Natural killer cell (primary cell): ENCODE data around the gene RTN4IP1. TPM values are rescaled to one million over a fixed set of nuclear protein-coding genes. Genes with fewer than 3 reads are reported as not detected.
"Not testable (repeated sequence)": the region's sequence is repeated elsewhere in the genome, so short reads cannot be mapped to it uniquely, and the experiment has no call there.

Source experiments
- ATAC-seq, 3 donors: fragments of 150-1000 bp in 2 of 3; fragments of 200-7000 bp in 1 of 3; cut with Tn5 transposase; 1 replicate in 1 of 3; 2 replicates in 2 of 3; pipeline ENCODE4 v1.10.0; 2021; ENCODE audit warnings: mild to moderate bottlenecking in 2 of 3, moderate library complexity in 2 of 3
- DNase-seq, 2 donors: peaks; one replicate each; pipeline versions ENCODE4 v3.0.0 to v3.0.0-alpha.2; 2013 to 2021; ENCODE audit warnings: mixed read lengths in 1 of 2
- H3K27ac ChIP-seq: one replicate; pipeline ENCODE4 v1.5.1; 2013; ENCODE audit warnings: mild to moderate bottlenecking, low read length
- H3K27me3 ChIP-seq: one replicate; pipeline ENCODE4 v1.6.1; 2013; ENCODE audit warnings: low read length; ENCODE audit not compliant: control insufficient read depth, insufficient read depth
- H3K36me3 ChIP-seq: one replicate; pipeline ENCODE4 v1.6.1; 2013; ENCODE audit warnings: low read length; ENCODE audit not compliant: control insufficient read depth, insufficient read depth
- H3K4me1 ChIP-seq: one replicate; pipeline ENCODE4 v1.6.1; 2013; ENCODE audit warnings: low read length; ENCODE audit not compliant: control insufficient read depth, insufficient read depth
- H3K4me3 ChIP-seq: one replicate; pipeline ENCODE4 v1.5.1; 2013; ENCODE audit warnings: low read length
- H3K9me3 ChIP-seq: one replicate; pipeline ENCODE4 v1.6.1; 2013; ENCODE audit warnings: low read length; ENCODE audit not compliant: control insufficient read depth, insufficient read depth
- H3K27ac Mint-ChIP-seq, 2 donors: one replicate each; pipeline ENCODE4 v1.8.0; 2022; ENCODE audit warnings: mild to moderate bottlenecking in 2 of 2, mixed read lengths in 2 of 2, moderate library complexity in 1 of 2
- H3K27me3 Mint-ChIP-seq, 2 donors: one replicate each; pipeline ENCODE4 v1.8.0; 2022; ENCODE audit warnings: low read depth in 2 of 2, mixed read lengths in 2 of 2
- H3K36me3 Mint-ChIP-seq: one replicate; pipeline ENCODE4 v1.8.0; 2022; ENCODE audit warnings: mixed read lengths
- H3K4me1 Mint-ChIP-seq, 2 donors: one replicate each; pipeline ENCODE4 v1.8.0; 2022; ENCODE audit warnings: mixed read lengths in 2 of 2
- H3K4me3 Mint-ChIP-seq: one replicate; pipeline ENCODE4 v1.8.0; 2022; ENCODE audit warnings: mild to moderate bottlenecking, moderate library complexity, mixed read lengths
- H3K9me3 Mint-ChIP-seq, 2 donors: one replicate each; pipeline ENCODE4 v1.8.0; 2022; ENCODE audit warnings: mixed read lengths in 2 of 2
- WGBS: methylation state at CpG from one replicate; pipeline ENCODE4 v1.1.7; 2013; ENCODE audit warnings: missing lambda C conversion rate; ENCODE audit not compliant: insufficient coverage; 5-methylcytosine and 5-hydroxymethylcytosine counted together
- intact Hi-C: fragments of 100-400 bp; cut with micrococcal nuclease; formaldehyde crosslinking; loops from one replicate; pipeline ENCODE4 v1.14.2; 2022
- total RNA-seq, 4 donors: library from RNA; stranded (reverse); fragments of 120-200 nt in 1 of 4; gene quantifications; one replicate each; pipeline versions ENCODE4 v1.2.3 to v1.2.4, GENCODE V29; 2013 to 2022
- TF ChIP-seq, protein P1 (sequence below): fragments of 200-600 bp; IDR thresholded peaks from one replicate; pipeline ENCODE4 v1.8.0; 2022; ENCODE audit warnings: antibody characterized with exemption

Gene RTN4IP1
- total RNA-seq, 3 donors from 2014 or later (not counting 1 experiment from before 2014, with no cell fraction given): 2.9 to 5.5 (median 5.0) TPM

DNA sequence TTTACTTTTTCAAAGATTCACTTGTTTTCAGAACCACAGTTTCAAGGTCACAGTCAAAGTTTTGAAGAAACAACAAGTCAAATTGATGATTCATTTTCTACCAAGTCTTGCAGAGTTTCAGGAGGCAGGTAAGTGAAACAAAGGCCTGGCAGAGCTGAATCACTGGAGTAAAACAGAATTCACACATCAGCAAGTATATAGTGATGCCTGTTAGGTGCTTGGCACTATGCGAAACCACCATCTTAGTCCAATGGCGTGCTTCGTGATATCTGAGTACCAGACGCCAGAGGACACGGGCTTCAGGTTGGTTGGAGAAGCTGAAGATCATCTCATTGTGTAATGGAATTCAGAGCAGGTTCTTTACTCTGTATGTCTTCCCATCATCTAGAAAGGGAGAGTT is 75.9 kb downstream of the RTN4IP1 start:
- Histone ChIP-seq H3K36me3 (peaks cover 59% of the 10 kb centered on the region), H3K4me1 (no peaks in the 10 kb centered on the region), H3K27ac (no peak overlapping the region), H3K27me3 (no peaks in the 10 kb centered on the region), H3K4me3 (no peak overlapping the region), H3K9me3 (no peaks in the 10 kb centered on the region)
- Mint-ChIP-seq H3K4me3 (no peak overlapping the region), H3K9me3 (no peaks in the 10 kb centered on the region), H3K36me3 (peaks cover 23% of the 10 kb centered on the region), H3K27me3 (no peaks in the 10 kb centered on the region), H3K27ac (no peak overlapping the region), H3K4me1 (peaks cover 0 to 4% of the 10 kb centered on the region in 2 donors)
- DNase-seq: no peak
- intact Hi-C loops: no loop called here
- ATAC-seq: no peak
- 98% methylated on average over 5 of the region's 5 CpGs for WGBS
- TF ChIP-seq, protein P1, sequence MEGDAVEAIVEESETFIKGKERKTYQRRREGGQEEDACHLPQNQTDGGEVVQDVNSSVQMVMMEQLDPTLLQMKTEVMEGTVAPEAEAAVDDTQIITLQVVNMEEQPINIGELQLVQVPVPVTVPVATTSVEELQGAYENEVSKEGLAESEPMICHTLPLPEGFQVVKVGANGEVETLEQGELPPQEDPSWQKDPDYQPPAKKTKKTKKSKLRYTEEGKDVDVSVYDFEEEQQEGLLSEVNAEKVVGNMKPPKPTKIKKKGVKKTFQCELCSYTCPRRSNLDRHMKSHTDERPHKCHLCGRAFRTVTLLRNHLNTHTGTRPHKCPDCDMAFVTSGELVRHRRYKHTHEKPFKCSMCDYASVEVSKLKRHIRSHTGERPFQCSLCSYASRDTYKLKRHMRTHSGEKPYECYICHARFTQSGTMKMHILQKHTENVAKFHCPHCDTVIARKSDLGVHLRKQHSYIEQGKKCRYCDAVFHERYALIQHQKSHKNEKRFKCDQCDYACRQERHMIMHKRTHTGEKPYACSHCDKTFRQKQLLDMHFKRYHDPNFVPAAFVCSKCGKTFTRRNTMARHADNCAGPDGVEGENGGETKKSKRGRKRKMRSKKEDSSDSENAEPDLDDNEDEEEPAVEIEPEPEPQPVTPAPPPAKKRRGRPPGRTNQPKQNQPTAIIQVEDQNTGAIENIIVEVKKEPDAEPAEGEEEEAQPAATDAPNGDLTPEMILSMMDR: no peak

DNA sequence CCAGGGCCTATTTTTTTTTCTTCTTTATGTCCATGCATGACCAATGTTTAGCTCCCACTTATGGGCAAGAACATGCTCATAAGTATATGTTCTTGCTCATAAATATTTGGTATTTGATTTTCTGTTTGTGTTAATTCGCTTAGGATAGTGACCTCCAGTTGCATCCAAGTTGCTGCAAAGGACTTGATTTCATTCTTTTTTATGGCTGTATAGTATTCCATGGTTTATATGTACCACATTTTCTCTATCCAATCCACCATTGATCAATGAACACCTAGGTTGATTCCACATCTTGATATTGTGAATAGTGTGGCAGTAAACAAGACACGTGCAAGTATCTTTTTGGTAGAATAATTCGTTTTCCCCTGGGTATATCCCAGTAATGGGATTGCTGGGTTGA is 78.1 kb downstream of the RTN4IP1 start:
- Mint-ChIP-seq H3K27ac (no peak overlapping the region), H3K27me3 (no peaks in the 10 kb centered on the region), H3K4me1 (peaks cover 0 to 8% of the 10 kb centered on the region in 2 donors), H3K9me3 (no peaks in the 10 kb centered on the region), H3K4me3 (no peak overlapping the region), H3K36me3 (peaks cover 23% of the 10 kb centered on the region)
- Histone ChIP-seq H3K4me3 (no peak overlapping the region), H3K27ac (no peak overlapping the region), H3K36me3 (peaks cover 66% of the 10 kb centered on the region), H3K4me1 (no peaks in the 10 kb centered on the region), H3K27me3 (no peaks in the 10 kb centered on the region), H3K9me3 (no peaks in the 10 kb centered on the region)
- DNase-seq: no peak
- 100% methylated on average over 2 of the region's 3 CpGs for WGBS
- no peak for ATAC-seq
- intact Hi-C loops: no loop called here
- TF ChIP-seq, protein P1: no peak

DNA sequence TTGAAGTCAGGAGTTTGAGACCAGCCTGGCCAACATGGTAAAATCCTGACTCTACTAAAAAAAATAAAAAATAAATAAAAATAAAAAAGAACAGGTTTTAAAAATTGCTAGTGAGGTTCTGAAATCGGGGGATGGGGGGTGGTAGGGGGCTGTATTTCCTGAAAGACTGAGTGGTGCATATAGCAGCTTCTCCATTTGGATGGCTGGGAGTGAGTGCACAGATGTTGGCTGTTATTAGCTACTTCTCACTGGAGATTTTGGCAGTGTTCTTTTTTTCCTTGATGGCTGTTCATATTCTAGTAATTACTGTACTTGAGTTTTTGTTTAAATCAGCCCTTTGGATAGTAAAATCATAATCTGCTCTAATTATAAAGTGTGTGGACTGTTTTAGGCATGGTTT is 79.8 kb downstream of the RTN4IP1 start:
- ATAC-seq (no peak), DNase-seq (no peak)
- Mint-ChIP-seq H3K4me3 (no peak overlapping the region), H3K27me3 (no peaks in the 10 kb centered on the region), H3K9me3 (no peaks in the 10 kb centered on the region), H3K36me3 (peaks cover 32% of the 10 kb centered on the region), H3K4me1 (peaks cover 0 to 13% of the 10 kb centered on the region in 2 donors), H3K27ac (no peak overlapping the region)
- Histone ChIP-seq H3K36me3 (peaks cover 70% of the 10 kb centered on the region), H3K9me3 (no peaks in the 10 kb centered on the region), H3K4me3 (no peak overlapping the region), H3K27me3 (no peaks in the 10 kb centered on the region), H3K4me1 (peaks cover 7% of the 10 kb centered on the region), H3K27ac (no peak overlapping the region)
- intact Hi-C loops: no loop called here
- WGBS: 78% methylated on average over 1 of the region's 1 CpG
- TF ChIP-seq, protein P1: no peak

DNA sequence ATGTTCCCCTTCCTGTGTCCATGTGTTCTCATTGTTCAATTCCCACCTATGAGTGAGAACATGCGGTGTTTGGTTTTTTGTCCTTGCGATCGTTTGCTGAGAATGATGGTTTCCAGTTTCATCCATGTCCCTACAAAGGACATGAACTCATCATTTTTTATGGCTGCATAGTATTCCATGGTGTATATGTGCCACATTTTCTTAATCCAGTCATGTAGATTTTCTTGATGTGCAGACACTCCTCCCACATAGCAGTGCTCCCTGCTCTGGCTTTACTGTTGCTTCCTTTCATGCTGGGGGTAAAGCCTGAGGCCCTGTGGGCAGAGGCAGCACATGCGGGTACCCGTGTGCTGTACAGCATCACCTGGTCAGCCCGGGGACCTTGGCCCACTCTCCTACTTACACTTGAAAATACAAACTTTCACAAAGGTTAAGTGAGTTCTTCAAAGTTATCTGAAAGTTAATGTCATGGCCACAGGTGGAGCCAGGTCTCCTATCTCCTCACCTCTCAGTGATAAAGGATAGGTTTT is 80.3 kb downstream of the RTN4IP1 start:
- H3K9me3 Mint-ChIP-seq, DNase-seq, H3K4me3 Mint-ChIP-seq, H3K27me3 ChIP-seq, H3K4me1 ChIP-seq, H3K27ac ChIP-seq, H3K27me3 Mint-ChIP-seq, ATAC-seq, H3K9me3 ChIP-seq, intact Hi-C loops, H3K4me3 ChIP-seq: not testable (repeated sequence)
- H3K36me3 ChIP-seq: peaks cover 70% of the 10 kb centered on the region
- peaks cover 32% of the 10 kb centered on the region for H3K36me3 Mint-ChIP-seq
- H3K27ac Mint-ChIP-seq: peak overlapping the region in 1 of 2 donors; percentile 46
- WGBS: 93% methylated on average over 3 of the region's 6 CpGs
- peaks cover 0 to 13% of the 10 kb centered on the region in 2 donors for H3K4me1 Mint-ChIP-seq
